ENCODE measurements around the gene FOXP1. TPM values are rescaled to one million over a fixed set of nuclear protein-coding genes. Genes with fewer than 3 reads are reported as not detected.
A peak's percentile ranks its signal among the peaks of the same experiment; 100 is the strongest.

Gene FOXP1
- polyA plus RNA-seq, 6 donors from 2014 or later, result 441 to 620 (median 523) TPM

GRCh38 chr3:71355037-71355436 lies 228.5 kb downstream of the FOXP1 start:
- no peaks in the 10 kb centered on the region for H3K9me3 Mint-ChIP-seq
- no peak for ATAC-seq (ENCODE audit: low read depth in 2 of 2)
- DNase-seq, result no peak
- H3K27ac Mint-ChIP-seq, result peak overlapping the region; percentile 58 to 96 (median 84)
- H3K4me1 Mint-ChIP-seq, result peaks cover 43 to 96% (median 85%) of the 10 kb centered on the region in 3 donors
- H3K36me3 Mint-ChIP-seq, result peaks cover 8 to 23% of the 10 kb centered on the region in 2 donors
- H3K4me3 Mint-ChIP-seq, result peak overlapping the region in 6 of 8 donors; percentile 2 to 75 (median 20)
- no peaks in the 10 kb centered on the region for H3K27me3 Mint-ChIP-seq

- H3K27ac Mint-ChIP-seq, result peak overlapping the region in 4 of 6 donors; percentile 43 to 88 (median 72)
These were observed 232.0 kb downstream of the FOXP1 start for GRCh38 chr3:71351403-71352149.

GRCh38 chr3:71350998-71351397 lies 232.5 kb downstream of the FOXP1 start:
- Mint-ChIP-seq H3K27me3 (no peaks in the 10 kb centered on the region), H3K4me3 (no peak overlapping the region), H3K27ac (peak overlapping the region in 5 of 6 donors; percentile 26 to 81 (median 65)), H3K9me3 (no peaks in the 10 kb centered on the region), H3K4me1 (peaks cover 35 to 87% (median 73%) of the 10 kb centered on the region in 3 donors), H3K36me3 (peaks cover 8 to 15% of the 10 kb centered on the region in 2 donors)
- DNase-seq, result no peak
- ATAC-seq (ENCODE audit: low read depth in 2 of 2), result no peak

More at GRCh38 chr3:71351403-71352149, 232.0 kb downstream of the FOXP1 start:
- no peak for ATAC-seq (ENCODE audit: low read depth in 2 of 2)
- no peaks in the 10 kb centered on the region for H3K9me3 Mint-ChIP-seq
- DNase-seq, result no peak
- H3K27me3 Mint-ChIP-seq, result no peaks in the 10 kb centered on the region
- peaks cover 35 to 91% (median 76%) of the 10 kb centered on the region in 3 donors for H3K4me1 Mint-ChIP-seq
- peaks cover 8 to 15% of the 10 kb centered on the region in 2 donors for H3K36me3 Mint-ChIP-seq
- no peak overlapping the region for H3K4me3 Mint-ChIP-seq

- Mint-ChIP-seq H3K4me1 (peaks cover 34 to 84% (median 62%) of the 10 kb centered on the region in 3 donors), H3K27ac (peak overlapping the region in 4 of 6 donors; percentile 26 to 92 (median 86)), H3K36me3 (peaks cover 0 to 11% of the 10 kb centered on the region in 2 donors), H3K9me3 (no peaks in the 10 kb centered on the region), H3K27me3 (no peaks in the 10 kb centered on the region), H3K4me3 (peak overlapping the region in 4 of 8 donors; percentile 44 to 69 (median 62))
- ATAC-seq (ENCODE audit: low read depth in 2 of 2) (peak; percentile 39 to 45), DNase-seq (no peak)
These were observed 234.7 kb downstream of the FOXP1 start for GRCh38 chr3:71348831-71349230.

- Mint-ChIP-seq H3K36me3 (peaks cover 0 to 11% of the 10 kb centered on the region in 2 donors), H3K9me3 (no peaks in the 10 kb centered on the region), H3K27me3 (no peaks in the 10 kb centered on the region), H3K4me1 (peaks cover 30 to 80% (median 56%) of the 10 kb centered on the region in 3 donors), H3K27ac (peak overlapping the region; percentile 26 to 92 (median 86)), H3K4me3 (peak overlapping the region in 7 of 8 donors; percentile 44 to 81 (median 69))
- peak; percentile 73 to 74 for ATAC-seq (ENCODE audit: low read depth in 2 of 2)
- DNase-seq, result peak; percentile 23
These were observed 235.4 kb downstream of the FOXP1 start for GRCh38 chr3:71348001-71348632.

- no peak for DNase-seq
- Mint-ChIP-seq H3K9me3 (peaks cover 0 to 2% (median 0%) of the 10 kb centered on the region in 7 donors), H3K27ac (peak overlapping the region in 4 of 6 donors; percentile 24 to 95 (median 58)), H3K4me1 (peaks cover 23 to 65% (median 53%) of the 10 kb centered on the region in 3 donors), H3K36me3 (peaks cover 10 to 11% of the 10 kb centered on the region in 2 donors), H3K27me3 (no peaks in the 10 kb centered on the region), H3K4me3 (peak overlapping the region in 3 of 8 donors; percentile 37 to 56 (median 47))
- ATAC-seq (ENCODE audit: low read depth in 2 of 2), result no peak
These were observed 237.5 kb downstream of the FOXP1 start for GRCh38 chr3:71346061-71346460.

GRCh38 chr3:71345429-71346040 lies 238.0 kb downstream of the FOXP1 start:
- Mint-ChIP-seq H3K4me1 (peaks cover 23 to 63% (median 53%) of the 10 kb centered on the region in 3 donors), H3K36me3 (peaks cover 14 to 16% of the 10 kb centered on the region in 2 donors), H3K9me3 (peaks cover 0 to 6% (median 2%) of the 10 kb centered on the region in 7 donors), H3K27me3 (no peaks in the 10 kb centered on the region), H3K4me3 (peak overlapping the region in 3 of 8 donors; percentile 37 to 56 (median 47)), H3K27ac (peak overlapping the region in 5 of 6 donors; percentile 24 to 95 (median 81))
- ATAC-seq (ENCODE audit: low read depth in 2 of 2) (no peak), DNase-seq (no peak)

GRCh38 chr3:71341721-71342120 lies 241.8 kb downstream of the FOXP1 start:
- no peak for ATAC-seq (ENCODE audit: low read depth in 2 of 2)
- H3K27ac Mint-ChIP-seq, result peak overlapping the region in 1 of 6 donors; percentile 73
- H3K9me3 Mint-ChIP-seq, result peaks cover 0 to 6% (median 2%) of the 10 kb centered on the region in 7 donors
- H3K36me3 Mint-ChIP-seq, result peaks cover 14 to 17% of the 10 kb centered on the region in 2 donors
- H3K4me3 Mint-ChIP-seq, result no peak overlapping the region
- no peaks in the 10 kb centered on the region for H3K27me3 Mint-ChIP-seq
- no peak for DNase-seq
- H3K4me1 Mint-ChIP-seq, result peaks cover 28 to 58% (median 55%) of the 10 kb centered on the region in 3 donors

- Mint-ChIP-seq H3K27ac (peak overlapping the region in 5 of 6 donors; percentile 39 to 83 (median 80)), H3K36me3 (peaks cover 14 to 28% of the 10 kb centered on the region in 2 donors), H3K4me3 (peak overlapping the region in 1 of 8 donors; percentile 10)
These were observed 244.5 kb downstream of the FOXP1 start for GRCh38 chr3:71339049-71339448.

GRCh38 chr3:71332813-71333212 lies 250.7 kb downstream of the FOXP1 start:
- Mint-ChIP-seq H3K36me3 (peaks cover 35 to 42% of the 10 kb centered on the region in 2 donors), H3K27me3 (no peaks in the 10 kb centered on the region), H3K4me1 (peaks cover 32 to 38% (median 33%) of the 10 kb centered on the region in 3 donors), H3K9me3 (peaks cover 0 to 7% (median 2%) of the 10 kb centered on the region in 7 donors), H3K4me3 (no peak overlapping the region), H3K27ac (peak overlapping the region; percentile 30 to 78 (median 46))
- no peak for ATAC-seq (ENCODE audit: low read depth in 2 of 2)
- no peak for DNase-seq

More at GRCh38 chr3:71339049-71339448, 244.5 kb downstream of the FOXP1 start:
- Mint-ChIP-seq H3K4me1 (peaks cover 33 to 54% (median 48%) of the 10 kb centered on the region in 3 donors), H3K27me3 (no peaks in the 10 kb centered on the region), H3K9me3 (peaks cover 0 to 6% (median 2%) of the 10 kb centered on the region in 7 donors)
- no peak for ATAC-seq (ENCODE audit: low read depth in 2 of 2)
- no peak for DNase-seq

- Mint-ChIP-seq H3K9me3 (peaks cover 0 to 7% (median 2%) of the 10 kb centered on the region in 7 donors), H3K4me3 (no peak overlapping the region), H3K4me1 (peaks cover 33 to 41% (median 37%) of the 10 kb centered on the region in 3 donors), H3K36me3 (peaks cover 35 to 42% of the 10 kb centered on the region in 2 donors), H3K27ac (peak overlapping the region in 1 of 6 donors; percentile 59), H3K27me3 (no peaks in the 10 kb centered on the region)
- no peak for ATAC-seq (ENCODE audit: low read depth in 2 of 2)
- no peak for DNase-seq
These were observed 252.6 kb downstream of the FOXP1 start for GRCh38 chr3:71330909-71331308.

GRCh38 chr3:71330505-71330904 lies 253.0 kb downstream of the FOXP1 start:
- no peak for DNase-seq
- ATAC-seq (ENCODE audit: low read depth in 2 of 2), result no peak
- Mint-ChIP-seq H3K9me3 (peaks cover 0 to 7% (median 2%) of the 10 kb centered on the region in 7 donors), H3K4me1 (peaks cover 33 to 42% (median 37%) of the 10 kb centered on the region in 3 donors), H3K36me3 (peaks cover 35 to 42% of the 10 kb centered on the region in 2 donors), H3K27me3 (no peaks in the 10 kb centered on the region), H3K4me3 (no peak overlapping the region), H3K27ac (peak overlapping the region in 2 of 6 donors; percentile 33 to 59)

GRCh38 chr3:71329817-71330216 lies 253.7 kb downstream of the FOXP1 start:
- peak overlapping the region in 3 of 6 donors; percentile 54 to 68 (median 59) for H3K27ac Mint-ChIP-seq
- H3K9me3 Mint-ChIP-seq, result peaks cover 0 to 7% (median 2%) of the 10 kb centered on the region in 7 donors
- no peak for DNase-seq
- H3K4me1 Mint-ChIP-seq, result peaks cover 29 to 37% (median 33%) of the 10 kb centered on the region in 3 donors
- H3K4me3 Mint-ChIP-seq, result no peak overlapping the region
- no peaks in the 10 kb centered on the region for H3K27me3 Mint-ChIP-seq
- peaks cover 34 to 40% of the 10 kb centered on the region in 2 donors for H3K36me3 Mint-ChIP-seq
- no peak for ATAC-seq (ENCODE audit: low read depth in 2 of 2)

Data from naive B cell (primary cell).